AG04450 (cell line): ENCODE measurements around the gene SLC20A1. TPM values are rescaled to one million over a fixed set of nuclear protein-coding genes. Genes with fewer than 3 reads are reported as not detected.

ENCODE experiments used
- CTCF ChIA-PET: fragments of 300-600, 350-600 bp; formaldehyde crosslinking; extraction: SDS; loops from one replicate; lab custom pipeline; 2022; ENCODE audit warnings: antibody characterized with exemption, inconsistent platforms; lab: Charles Lee
- POLR2A ChIA-PET: fragments of 350-600 bp; formaldehyde crosslinking; extraction: SDS; loops from one replicate; lab custom pipeline; 2021; ENCODE audit warnings: antibody characterized with exemption, inconsistent platforms; lab: Yijun Ruan, JAX
- DNase-seq: peaks from one replicate; pipeline ENCODE4 v3.0.0-alpha.2; 2011; ENCODE audit warnings: low read depth, low spot score
- H3K27ac ChIP-seq: one replicate; pipeline ENCODE4 v1.5.1; 2012; ENCODE audit warnings: low read depth, low read length, control low read depth
- H3K27me3 ChIP-seq: one replicate; pipeline ENCODE4 v1.6.0; 2012; ENCODE audit warnings: low read length; ENCODE audit not compliant: control insufficient read depth, insufficient read depth
- H3K4me3 ChIP-seq: 2 replicates; pipeline ENCODE4 v1.5.1; 2011; ENCODE audit warnings: mild to moderate bottlenecking, low read depth, low read length, control low read depth
- H3K9me3 ChIP-seq: 2 replicates; pipeline ENCODE4 v1.5.1; 2012; ENCODE audit warnings: low read length; ENCODE audit not compliant: control insufficient read depth, insufficient read depth
- polyA plus RNA-seq: library from polyadenylated mRNA; depleted of rRNA; stranded (reverse); fragments of >200 nt; gene quantifications from 2 replicates; pipeline ENCODE4 v1.2.3, GENCODE V29; 2011
- TF ChIP-seq, protein P1 (sequence below): IDR thresholded peaks from 2 replicates; pipeline ENCODE4 v1.5.1; 2011; ENCODE audit warnings: low read depth, low read length, control low read depth, inconsistent platforms

Gene SLC20A1
- polyA plus RNA-seq, 1 experiment, result 74.8 TPM

DNA sequence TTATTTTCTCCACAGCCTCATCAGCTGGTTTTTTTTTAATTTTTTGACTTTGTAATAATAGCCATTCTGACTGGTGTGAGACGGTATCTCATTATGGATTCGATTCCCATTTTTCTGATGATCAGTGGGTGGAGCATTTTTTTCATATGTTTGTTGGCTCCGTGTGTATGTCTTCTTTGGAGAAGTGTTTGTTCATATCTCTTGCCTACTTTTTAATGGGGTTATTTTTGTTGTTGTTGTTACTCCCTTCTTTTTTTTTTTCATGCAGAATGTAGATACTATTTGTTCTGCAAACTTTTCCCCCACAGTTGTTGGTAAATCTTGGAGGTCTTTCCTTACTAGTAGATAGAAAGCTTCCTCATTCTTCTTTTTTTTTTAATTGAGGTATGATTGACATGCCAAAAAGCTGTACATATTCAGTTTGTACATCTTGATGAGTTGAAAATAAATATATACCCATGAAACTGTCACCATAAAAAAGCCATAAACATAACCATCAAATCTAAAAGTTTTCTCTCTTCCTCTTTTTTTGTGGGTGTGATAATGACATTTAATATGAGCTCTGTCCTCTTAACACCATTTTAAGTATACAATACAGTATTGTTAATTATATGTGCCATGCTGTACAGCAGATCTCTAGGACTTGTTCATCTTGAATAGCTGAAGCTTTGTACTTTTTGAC lies 53.2 kb downstream of the SLC20A1 start:
- no peak overlapping the region for H3K27ac ChIP-seq
- TF ChIP-seq, protein P1, sequence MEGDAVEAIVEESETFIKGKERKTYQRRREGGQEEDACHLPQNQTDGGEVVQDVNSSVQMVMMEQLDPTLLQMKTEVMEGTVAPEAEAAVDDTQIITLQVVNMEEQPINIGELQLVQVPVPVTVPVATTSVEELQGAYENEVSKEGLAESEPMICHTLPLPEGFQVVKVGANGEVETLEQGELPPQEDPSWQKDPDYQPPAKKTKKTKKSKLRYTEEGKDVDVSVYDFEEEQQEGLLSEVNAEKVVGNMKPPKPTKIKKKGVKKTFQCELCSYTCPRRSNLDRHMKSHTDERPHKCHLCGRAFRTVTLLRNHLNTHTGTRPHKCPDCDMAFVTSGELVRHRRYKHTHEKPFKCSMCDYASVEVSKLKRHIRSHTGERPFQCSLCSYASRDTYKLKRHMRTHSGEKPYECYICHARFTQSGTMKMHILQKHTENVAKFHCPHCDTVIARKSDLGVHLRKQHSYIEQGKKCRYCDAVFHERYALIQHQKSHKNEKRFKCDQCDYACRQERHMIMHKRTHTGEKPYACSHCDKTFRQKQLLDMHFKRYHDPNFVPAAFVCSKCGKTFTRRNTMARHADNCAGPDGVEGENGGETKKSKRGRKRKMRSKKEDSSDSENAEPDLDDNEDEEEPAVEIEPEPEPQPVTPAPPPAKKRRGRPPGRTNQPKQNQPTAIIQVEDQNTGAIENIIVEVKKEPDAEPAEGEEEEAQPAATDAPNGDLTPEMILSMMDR, result no peak
- no peak for DNase-seq
- CTCF ChIA-PET, result interaction anchor here (0.7 to 2.8 kb wide), 5 partner anchors 8 to 99 kb away, joined by 3 to 14 read pairs (median 7); no protein-coding TSS in a partner anchor
- H3K27me3 ChIP-seq, result no peaks in the 10 kb centered on the region
- no peak overlapping the region for H3K4me3 ChIP-seq
- no peaks in the 10 kb centered on the region for H3K9me3 ChIP-seq
- POLR2A ChIA-PET, result no interaction called here

DNA sequence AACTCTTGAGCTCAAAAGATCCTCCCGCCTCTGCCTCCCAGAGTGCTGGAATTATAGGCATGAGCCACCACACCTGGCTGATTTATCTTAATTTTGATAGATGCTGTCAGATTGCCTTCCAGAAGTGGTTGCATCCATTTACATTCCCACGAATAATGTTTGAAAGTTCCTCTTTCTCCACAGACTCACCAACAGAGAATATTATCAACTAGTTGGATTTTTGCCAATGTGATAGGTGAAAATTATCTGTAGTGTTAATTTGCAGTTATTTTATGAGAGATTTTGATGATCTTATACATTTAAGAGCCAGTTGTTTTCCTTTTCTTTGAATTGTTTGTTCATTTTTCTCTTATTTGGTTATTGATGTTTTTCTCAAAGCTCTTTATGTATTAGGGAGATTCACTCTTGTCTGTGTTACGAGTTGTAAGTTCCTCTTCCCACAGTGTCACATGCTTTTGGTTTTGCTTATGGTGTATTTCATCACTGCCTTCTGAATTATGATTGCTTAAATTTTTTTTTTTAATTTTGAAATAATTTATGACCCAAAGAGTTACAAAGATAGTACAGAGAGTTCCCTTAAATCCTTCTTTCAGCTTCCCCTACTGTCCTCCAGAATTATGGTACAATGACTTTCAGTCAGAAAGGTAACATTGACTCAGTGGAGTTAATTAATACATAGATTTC lies 54.4 kb downstream of the SLC20A1 start:
- TF ChIP-seq, protein P1, result no peak
- no peak for DNase-seq
- no peak overlapping the region for H3K27ac ChIP-seq
- POLR2A ChIA-PET, result no interaction called here
- H3K27me3 ChIP-seq, result no peaks in the 10 kb centered on the region
- H3K9me3 ChIP-seq, result no peaks in the 10 kb centered on the region
- CTCF ChIA-PET, result interaction anchor here (0.7 to 2.8 kb wide), 4 partner anchors 9 to 100 kb away, joined by 3 to 10 read pairs (median 4); no protein-coding TSS in a partner anchor
- no peak overlapping the region for H3K4me3 ChIP-seq

DNA sequence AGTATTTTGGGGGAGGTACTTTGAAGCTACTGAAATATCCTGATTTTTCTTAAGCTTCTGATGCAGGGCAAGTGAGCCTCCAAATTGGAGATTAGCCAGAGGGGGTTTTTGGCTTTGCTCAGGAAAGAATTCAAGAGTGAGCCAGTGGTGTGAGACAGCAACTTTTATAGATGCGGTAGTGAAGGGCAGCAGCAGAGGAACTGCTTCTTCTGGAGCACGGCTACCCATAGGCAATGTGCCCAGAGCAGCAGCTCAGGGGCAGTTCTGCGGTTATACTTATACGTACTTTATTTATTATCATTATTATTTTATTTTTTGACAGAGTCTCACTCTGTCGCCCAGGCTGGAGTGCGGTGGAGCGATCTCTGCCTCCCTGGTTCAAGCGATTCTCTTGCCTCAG lies 55.3 kb downstream of the SLC20A1 start:
- Histone ChIP-seq H3K4me3 (no peak overlapping the region), H3K27me3 (no peaks in the 10 kb centered on the region), H3K9me3 (no peaks in the 10 kb centered on the region), H3K27ac (no peak overlapping the region)
- DNase-seq, result no peak
- TF ChIP-seq, protein P1, result no peak
- ChIA-PET CTCF (interaction anchor here (0.7 to 2.8 kb wide), 4 partner anchors 11 to 240 kb away, joined by 3 to 10 read pairs (median 4); no protein-coding TSS in a partner anchor), POLR2A (no interaction called here)

DNA sequence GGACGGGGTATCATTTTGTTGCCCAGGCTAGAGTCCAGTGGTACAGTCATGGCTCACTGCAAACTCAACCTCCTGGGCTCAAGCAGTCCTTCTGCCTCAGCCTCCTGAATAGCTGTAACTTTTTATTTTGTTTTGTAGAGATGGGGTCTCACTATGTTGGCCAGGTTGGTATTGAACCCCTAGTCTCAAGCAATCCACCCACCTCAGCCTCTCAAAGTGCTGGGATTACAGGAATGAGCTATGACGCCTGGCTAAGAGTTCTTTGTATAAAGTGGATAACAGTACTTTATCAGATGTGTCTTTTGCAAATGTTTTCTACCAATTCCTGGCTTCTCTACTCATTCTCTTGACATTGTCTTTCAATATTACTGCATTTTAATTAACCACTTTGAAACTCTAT lies 57.9 kb downstream of the SLC20A1 start:
- no peaks in the 10 kb centered on the region for H3K9me3 ChIP-seq
- H3K27me3 ChIP-seq, result no peaks in the 10 kb centered on the region
- CTCF ChIA-PET, result no interaction called here
- DNase-seq, result no peak
- no peak overlapping the region for H3K4me3 ChIP-seq
- H3K27ac ChIP-seq, result no peak overlapping the region
- POLR2A ChIA-PET, result no interaction called here
- TF ChIP-seq, protein P1, result no peak

DNA sequence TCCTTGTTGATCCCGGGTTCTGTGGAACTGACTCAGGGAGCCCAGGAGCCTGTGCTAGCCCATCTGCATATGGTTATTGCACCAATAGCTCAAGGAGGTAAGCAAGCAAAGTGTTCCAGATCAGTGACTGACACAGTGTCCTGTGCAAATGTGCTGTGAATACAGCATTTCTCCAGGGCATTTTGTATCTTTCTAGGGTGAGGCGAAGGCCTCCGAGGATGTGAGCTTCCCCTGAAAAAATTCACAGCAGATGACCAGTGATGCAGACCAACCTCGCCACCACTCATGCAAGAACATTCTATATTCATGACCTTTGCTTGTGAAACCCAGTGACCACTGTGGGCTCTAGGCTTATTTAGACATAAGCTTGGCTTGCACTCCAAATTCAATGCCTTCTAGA lies 59.8 kb downstream of the SLC20A1 start:
- no peak for DNase-seq
- POLR2A ChIA-PET, result no interaction called here

More for the DNA sequence above, 59.8 kb downstream of the SLC20A1 start:
- Histone ChIP-seq H3K27me3 (no peaks in the 10 kb centered on the region), H3K9me3 (no peaks in the 10 kb centered on the region), H3K27ac (peak overlapping the region; percentile 11), H3K4me3 (no peak overlapping the region)
- TF ChIP-seq, protein P1, result no peak
- CTCF ChIA-PET, result interaction anchor here (1.2 to 2.0 kb wide), 3 partner anchors 13 to 21 kb away, joined by 5 to 9 read pairs (median 6); no protein-coding TSS in a partner anchor
